HepG2 (cell line): ENCODE results near the gene PISD. TPM values are rescaled to one million over a fixed set of nuclear protein-coding genes. Genes with fewer than 3 reads are reported as not detected.
A peak's percentile ranks its signal among the peaks of the same experiment; 100 is the strongest.

ENCODE experiments used
- ARID3A ChIP-seq: IDR thresholded peaks from 2 replicates; pipeline ENCODE4 v1.6.1; 2012; ENCODE audit warnings: low read depth, low read length, improper control_type of control experiment
- ATAD3A ChIP-seq: sonication (generic); formaldehyde crosslinking; IDR thresholded peaks from 2 replicates; pipeline ENCODE4 v1.4.0; 2020; ENCODE audit warnings: missing genetic modification reagents
- FOXP4 ChIP-seq: sonication (generic); formaldehyde crosslinking; IDR thresholded peaks from 2 replicates; pipeline ENCODE4 v1.4.0; 2020; ENCODE audit warnings: missing genetic modification reagents
- JUN ChIP-seq: sonication (generic); formaldehyde crosslinking; IDR thresholded peaks from 2 replicates; pipeline ENCODE4 v1.4.0; 2020; ENCODE audit warnings: mild to moderate bottlenecking, missing genetic modification reagents
- KDM6A ChIP-seq: IDR thresholded peaks from 2 replicates; pipeline ENCODE4 v1.6.1; 2016; ENCODE audit warnings: low read depth
- MXD1 ChIP-seq: sonication (generic); formaldehyde crosslinking; IDR thresholded peaks from 2 replicates; pipeline ENCODE4 v1.4.0; 2020; ENCODE audit warnings: mild to moderate bottlenecking, missing genetic modification reagents
- PRDM4 ChIP-seq: sonication (generic); formaldehyde crosslinking; IDR thresholded peaks from 2 replicates; pipeline ENCODE4 v1.9.0; 2021; ENCODE audit warnings: missing genetic modification reagents, borderline replicate concordance
- PRMT3 ChIP-seq: sonication (generic); formaldehyde crosslinking; IDR thresholded peaks from 2 replicates; pipeline ENCODE4 v1.8.1; 2022; ENCODE audit warnings: low read depth, mild to moderate bottlenecking, moderate library complexity, missing genetic modification reagents, borderline replicate concordance
- SKIL ChIP-seq: sonication (generic); formaldehyde crosslinking; IDR thresholded peaks from 2 replicates; pipeline ENCODE4 v1.8.0; 2022; ENCODE audit warnings: missing genetic modification reagents, mild to moderate bottlenecking, moderate library complexity, borderline replicate concordance
- SNAPC2 ChIP-seq: sonication (generic); formaldehyde crosslinking; IDR thresholded peaks from 2 replicates; pipeline ENCODE4 v1.8.1; 2022; ENCODE audit warnings: mild to moderate bottlenecking, missing genetic modification reagents
- ZBTB34 ChIP-seq: sonication (generic); formaldehyde crosslinking; IDR thresholded peaks from 2 replicates; pipeline ENCODE4 v1.8.0; 2022; ENCODE audit warnings: mild to moderate bottlenecking, missing genetic modification reagents
- ZBTB42 ChIP-seq: sonication (generic); formaldehyde crosslinking; IDR thresholded peaks from 2 replicates; pipeline ENCODE4 v1.5.0; 2020; ENCODE audit warnings: mild to moderate bottlenecking, missing genetic modification reagents
- ZNF432 ChIP-seq: sonication (generic); formaldehyde crosslinking; IDR thresholded peaks from 2 replicates; pipeline ENCODE4 v1.5.0; 2020; ENCODE audit warnings: missing genetic modification reagents, mild to moderate bottlenecking, borderline replicate concordance
- ZNF800 ChIP-seq: sonication (generic); formaldehyde crosslinking; IDR thresholded peaks from 2 replicates; pipeline ENCODE4 v1.4.0; 2020; ENCODE audit warnings: missing genetic modification reagents
- ZNF816 ChIP-seq: sonication (generic); formaldehyde crosslinking; IDR thresholded peaks from 2 replicates; pipeline ENCODE4 v1.8.0; 2022; ENCODE audit warnings: missing genetic modification reagents, mild to moderate bottlenecking, borderline replicate concordance
- polyA plus RNA-seq, 8 experiments: library from polyadenylated mRNA; depleted of rRNA in 3 of 8; stranded (reverse) in 7 of 8; unstranded in 1 of 8; fragments of >200 nt; fragmentation: Illumina TruSeq in 4 of 8; extraction: Trizol in 4 of 8; gene quantifications; 2 replicates each; pipeline versions ENCODE4 v1.2.1 to v1.2.3, GENCODE V29; 2011 to 2016; ENCODE audit warnings: low read depth in 4 of 8, missing spikeins in 1 of 8, mixed read lengths in 1 of 8; ENCODE audit not compliant: insufficient read depth in 1 of 8
- total RNA-seq, 5 experiments: library from RNA; depleted of rRNA; stranded (reverse); fragments of >200 nt; fragmentation: Illumina TruSeq; extraction: Trizol; gene quantifications; 2 replicates each; pipeline ENCODE4 v1.2.3, GENCODE V29; 2016; ENCODE audit warnings: low read depth in 1 of 5

PISD gene
- total and polyA plus RNA-seq, 2 of the 13 experiments (the other 11 are each of a cell fraction or from before 2014, with no cell fraction given), result 30.1 to 47.7 TPM

GRCh38 chr22:31586137-31586920 lies 75.7 kb downstream of the PISD start (continued):
- TF ChIP-seq ZNF800 (CRISPR knock-in tag) (no peak), ATAD3A (CRISPR knock-in tag) (no peak), ARID3A (no peak; the same call in 1 of the 2 replicates), ZBTB42 (CRISPR knock-in tag) (no peak), JUN (CRISPR knock-in tag) (no peak), SKIL (CRISPR knock-in tag) (peak; percentile 77), SNAPC2 (no peak), ZNF816 (CRISPR knock-in tag) (0 out of 2 replicates have a peak, but pooled peaks have one; percentile 49), ZBTB34 (CRISPR knock-in tag) (no peak), MXD1 (CRISPR knock-in tag) (no peak), FOXP4 (peak; percentile 89), KDM6A (CRISPR knock-in tag) (peak; percentile 86), PRMT3 (no peak), ZNF432 (CRISPR knock-in tag) (no peak), PRDM4 (CRISPR knock-in tag) (no peak)
